Measurements from ENCODE around the gene DYNLT1.

The DYNLT1 gene

GRCh38 chr6:158595223-158595622 is 49.3 kb downstream of the DYNLT1 start:
- DNase-seq: no peak

DNA sequence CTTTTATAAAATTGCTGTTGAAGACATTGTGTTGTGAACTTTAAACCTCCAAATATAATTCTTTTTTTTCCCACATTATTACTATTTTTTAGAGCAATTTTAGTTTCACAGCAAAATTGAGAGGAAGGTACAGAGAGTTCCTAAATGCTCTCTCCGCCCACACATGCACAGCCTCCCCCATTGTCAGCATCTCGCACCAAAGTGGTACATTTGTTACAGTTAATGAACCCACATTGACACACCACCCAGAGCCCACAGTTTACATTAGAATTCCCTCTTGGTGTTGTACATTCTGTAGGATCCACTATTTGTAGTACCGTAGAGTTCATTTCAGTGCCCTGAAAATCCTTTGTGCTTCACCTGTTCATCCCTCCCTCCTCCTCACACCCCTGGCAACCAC is 50.9 kb downstream of the DYNLT1 start:
- no peak for DNase-seq

DNA sequence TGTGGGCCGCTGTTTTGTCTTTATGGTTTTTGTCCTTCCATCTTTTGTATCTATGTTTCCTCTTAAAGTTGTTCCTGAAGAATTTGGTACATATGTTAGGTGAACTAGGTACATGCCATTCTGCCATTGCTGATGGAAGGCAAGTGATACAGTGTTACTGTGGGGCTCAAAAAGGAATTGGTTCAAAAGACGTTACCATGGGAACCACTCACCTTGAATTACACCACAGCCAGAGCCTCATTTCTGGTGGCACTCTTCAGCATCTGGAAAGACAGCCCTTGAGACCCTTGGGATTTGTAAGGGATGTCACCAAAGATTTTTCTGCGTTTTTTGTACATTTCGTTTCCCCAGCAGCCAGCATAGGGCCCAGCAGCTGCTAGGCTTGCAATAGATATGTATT is 52.7 kb downstream of the DYNLT1 start:
- DNase-seq: no peak

DNA sequence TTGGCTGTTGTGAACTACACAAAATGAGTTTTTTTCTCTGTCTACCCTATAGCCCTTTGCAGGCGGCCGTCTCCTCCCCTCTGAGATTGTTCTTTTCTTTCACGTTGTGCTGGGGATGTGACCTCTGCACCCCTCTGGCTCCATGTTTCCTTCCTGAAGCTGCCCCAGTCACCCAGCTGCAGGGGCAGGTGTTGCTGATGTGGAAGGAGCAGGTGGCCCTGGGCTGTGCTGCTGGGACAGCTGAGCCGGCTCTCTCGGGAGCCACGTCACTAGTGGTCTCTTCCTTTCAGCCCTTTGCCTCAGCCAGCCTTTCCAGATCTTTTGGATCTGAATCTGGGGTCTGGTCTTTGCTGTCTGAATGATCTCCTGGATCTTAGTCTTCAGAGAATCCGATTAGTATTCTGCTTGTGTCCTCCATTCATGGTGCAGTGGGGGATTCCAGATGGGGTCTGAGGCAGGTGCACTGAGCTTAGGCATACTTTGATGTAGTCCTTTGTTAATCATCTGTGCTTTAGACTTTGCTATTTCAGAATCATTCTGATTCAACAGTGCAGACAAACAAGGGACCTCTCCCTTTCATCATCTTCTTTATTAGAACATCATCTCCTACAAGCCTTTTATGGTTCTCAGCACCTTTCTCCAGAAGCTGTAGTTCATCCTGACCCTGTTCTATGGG is 53.3 kb downstream of the DYNLT1 start:
- no peak for DNase-seq

DNA sequence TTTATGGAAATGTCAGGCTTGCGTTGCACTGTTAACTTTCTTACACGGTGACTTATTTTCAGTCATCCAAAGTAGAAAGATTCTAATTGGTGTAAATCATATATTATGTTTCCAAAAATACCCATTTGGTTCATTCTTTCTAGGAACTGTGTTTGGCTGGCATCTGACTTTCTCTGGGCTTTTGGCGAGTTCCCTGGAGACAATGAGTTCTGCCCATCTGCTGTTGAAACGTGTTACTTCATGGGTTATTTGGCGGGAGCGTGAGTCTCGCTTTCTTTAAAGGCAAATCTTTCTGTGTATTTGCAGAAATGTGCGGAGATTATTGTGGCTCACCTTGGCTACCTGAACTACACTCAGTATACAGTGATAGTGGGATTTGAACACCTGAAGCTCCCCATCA is 55.2 kb downstream of the DYNLT1 start:
- DNase-seq: no peak

DNA sequence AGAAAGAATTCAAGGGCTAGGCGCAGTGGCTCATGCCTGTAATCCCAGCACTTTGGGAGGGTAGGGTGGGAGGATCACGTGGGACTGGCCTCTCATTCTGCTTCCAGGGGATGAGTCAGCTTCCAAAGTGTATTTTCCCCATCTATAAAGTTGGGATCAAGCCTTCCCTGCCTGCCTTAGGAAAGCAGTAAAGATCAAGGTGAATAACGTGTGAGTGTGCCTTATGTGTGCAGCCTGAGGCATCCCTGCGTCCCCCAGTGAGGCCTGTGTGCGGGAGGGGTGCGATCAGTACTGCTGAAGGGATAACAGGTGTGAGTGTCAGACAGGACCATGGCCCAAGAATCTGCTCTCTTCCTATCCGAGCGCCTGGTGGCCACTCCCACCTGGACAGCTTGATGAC is 57.9 kb downstream of the DYNLT1 start:
- DNase-seq: no peak

Measured in NCI-H510A (cell line).